HG03571 (cell line): ENCODE results near the gene ABCD1.
"Not testable (repeated sequence)": the region's sequence is repeated elsewhere in the genome, so short reads cannot be mapped to it uniquely, and the experiment has no call there.

Source experiments
- ATAC-seq: cut with Tn5 transposase; IDR thresholded peaks from one replicate; pipeline ENCODE4 v1.9.1; 2021; ENCODE audit not compliant: unreplicated experiment

The ABCD1 gene

DNA sequence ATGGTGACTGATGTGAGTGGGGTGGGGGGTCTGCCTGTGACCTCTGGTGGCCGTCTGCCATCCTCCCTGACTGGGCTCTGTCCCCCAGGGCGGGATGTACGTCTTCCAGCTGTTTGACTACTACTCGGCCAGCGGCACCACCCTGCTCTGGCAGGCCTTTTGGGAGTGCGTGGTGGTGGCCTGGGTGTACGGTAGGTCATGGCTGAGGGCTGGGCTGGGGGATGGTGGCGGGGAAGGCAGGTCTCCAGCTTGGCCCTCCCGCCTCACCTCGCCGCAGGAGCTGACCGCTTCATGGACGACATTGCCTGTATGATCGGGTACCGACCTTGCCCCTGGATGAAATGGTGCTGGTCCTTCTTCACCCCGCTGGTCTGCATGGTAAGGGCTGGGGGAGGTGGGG is 30.4 kb upstream of the ABCD1 start:
- ATAC-seq, result not testable (repeated sequence)

DNA sequence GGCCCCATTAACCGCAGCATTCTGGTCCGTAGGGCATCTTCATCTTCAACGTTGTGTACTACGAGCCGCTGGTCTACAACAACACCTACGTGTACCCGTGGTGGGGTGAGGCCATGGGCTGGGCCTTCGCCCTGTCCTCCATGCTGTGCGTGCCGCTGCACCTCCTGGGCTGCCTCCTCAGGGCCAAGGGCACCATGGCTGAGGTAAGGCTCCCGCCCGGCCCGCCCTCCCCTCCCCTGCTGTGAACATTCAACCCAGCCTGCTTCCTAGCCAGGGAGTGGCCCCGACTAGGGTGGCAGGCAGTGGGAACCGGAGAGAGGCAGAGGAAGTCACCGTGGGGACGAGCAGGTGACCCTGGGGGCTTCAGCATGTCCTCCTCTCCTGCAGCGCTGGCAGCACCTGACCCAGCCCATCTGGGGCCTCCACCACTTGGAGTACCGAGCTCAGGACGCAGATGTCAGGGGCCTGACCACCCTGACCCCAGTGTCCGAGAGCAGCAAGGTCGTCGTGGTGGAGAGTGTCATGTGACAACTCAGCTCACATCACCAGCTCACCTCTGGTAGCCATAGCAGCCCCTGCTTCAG is 29.9 kb upstream of the ABCD1 start:
- ATAC-seq, result no peak

DNA sequence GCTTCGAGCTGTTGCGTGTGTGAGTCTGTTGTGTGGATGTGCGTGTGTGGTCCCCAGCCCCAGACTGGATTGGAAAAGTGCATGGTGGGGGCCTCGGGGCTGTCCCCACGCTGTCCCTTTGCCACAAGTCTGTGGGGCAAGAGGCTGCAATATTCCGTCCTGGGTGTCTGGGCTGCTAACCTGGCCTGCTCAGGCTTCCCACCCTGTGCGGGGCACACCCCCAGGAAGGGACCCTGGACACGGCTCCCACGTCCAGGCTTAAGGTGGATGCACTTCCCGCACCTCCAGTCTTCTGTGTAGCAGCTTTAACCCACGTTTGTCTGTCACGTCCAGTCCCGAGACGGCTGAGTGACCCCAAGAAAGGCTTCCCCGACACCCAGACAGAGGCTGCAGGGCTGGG is 28.6 kb upstream of the ABCD1 start:
- no peak for ATAC-seq

DNA sequence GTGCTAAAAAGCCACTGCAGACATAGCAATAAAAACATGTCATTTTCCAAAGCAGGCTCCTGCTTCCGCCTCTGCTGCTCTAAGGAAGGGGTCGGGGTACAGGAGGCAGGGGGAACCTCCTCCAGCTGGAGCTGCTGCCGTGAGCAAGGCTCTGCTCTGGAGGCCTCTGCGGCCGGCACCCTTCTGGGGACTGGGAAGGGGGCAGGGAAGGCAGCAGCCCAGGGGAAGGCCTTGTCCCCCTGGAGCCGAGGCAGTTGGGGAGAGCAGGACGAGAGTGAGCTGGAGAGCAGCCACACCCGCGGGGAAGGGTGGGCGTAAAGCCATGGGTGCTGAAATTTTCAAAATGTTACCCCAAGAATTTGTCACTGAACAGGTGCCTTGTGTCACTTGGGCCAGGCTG is 28.1 kb upstream of the ABCD1 start:
- not testable (repeated sequence) for ATAC-seq

DNA sequence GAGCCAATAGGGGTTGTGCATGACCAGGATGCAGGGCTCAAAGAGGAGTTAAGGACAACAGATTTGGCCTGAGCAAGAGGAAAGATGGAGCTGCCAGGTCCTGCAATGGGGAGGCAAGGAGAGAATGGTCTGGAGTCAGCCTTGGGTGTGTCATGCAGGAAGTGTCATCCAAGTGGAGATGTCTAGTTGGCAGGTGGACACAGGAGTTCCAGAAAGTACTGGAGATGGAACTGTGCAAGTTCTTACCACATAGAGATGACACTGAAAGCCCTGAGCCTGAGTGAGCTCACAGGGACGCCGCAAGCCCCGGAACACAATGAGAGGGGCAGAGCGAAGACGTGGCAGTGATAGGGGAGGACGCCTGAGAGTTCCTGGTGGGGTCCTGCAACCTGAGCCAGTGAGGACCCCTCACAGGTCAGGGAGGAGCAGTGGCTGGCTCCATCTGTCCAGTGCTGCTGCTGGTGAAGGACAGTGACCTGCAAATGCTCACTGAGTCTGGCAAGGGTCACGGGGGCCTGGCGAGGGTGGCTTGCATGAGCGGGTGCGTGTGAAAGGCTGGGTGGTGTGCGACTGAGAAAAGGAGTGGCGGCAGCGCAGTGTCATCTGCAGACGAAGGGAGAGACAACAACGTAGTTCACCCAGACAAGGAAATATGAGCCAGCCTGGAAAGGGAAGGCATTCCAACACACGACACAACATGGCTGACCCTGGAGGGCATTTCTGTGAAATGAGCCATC is 27.5 kb upstream of the ABCD1 start:
- not testable (repeated sequence) for ATAC-seq

DNA sequence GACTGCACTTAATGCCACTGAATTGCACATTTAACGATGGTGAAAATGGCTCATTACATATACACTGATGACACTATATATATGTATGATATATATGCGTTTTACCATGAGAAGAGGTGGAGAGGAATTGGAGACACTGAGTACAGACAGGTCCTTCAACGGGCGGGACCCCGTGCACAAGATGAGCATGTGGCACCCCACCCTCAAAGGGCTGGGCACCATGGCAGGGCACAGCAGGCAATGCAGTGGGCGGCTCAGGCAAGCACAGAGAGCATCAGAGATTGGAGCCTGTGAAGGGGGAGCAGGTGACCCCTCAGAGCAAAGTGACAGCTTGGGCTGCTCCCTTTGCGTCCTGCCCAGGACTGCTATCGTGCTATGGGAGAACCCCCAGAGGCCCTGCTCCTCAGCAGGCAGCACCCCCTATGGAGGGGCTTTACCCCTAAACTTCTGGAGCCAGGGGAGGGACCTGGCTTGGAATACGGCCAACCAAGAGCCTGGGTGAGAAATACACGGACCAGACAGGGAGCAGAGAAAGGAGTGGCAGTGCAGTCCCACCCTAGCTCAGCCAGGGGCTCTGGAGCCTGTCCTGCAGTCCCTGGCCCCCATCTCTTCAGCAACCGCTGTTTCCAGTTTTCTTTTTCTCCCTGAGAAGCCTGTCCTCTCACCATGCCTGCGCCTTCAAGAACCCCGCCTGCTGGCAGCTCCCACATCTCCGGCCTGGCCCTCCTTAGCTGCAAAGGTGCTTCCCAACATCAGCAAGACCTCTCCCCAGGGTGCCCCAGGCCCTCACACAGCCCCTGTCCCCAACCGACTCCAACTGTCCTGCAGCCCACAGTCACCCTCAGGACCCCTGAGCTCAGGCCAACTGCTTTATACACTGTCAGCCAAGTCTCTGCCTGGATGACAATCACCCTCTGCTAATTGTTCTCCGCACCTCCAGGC is 26.5 kb upstream of the ABCD1 start:
- no peak for ATAC-seq

DNA sequence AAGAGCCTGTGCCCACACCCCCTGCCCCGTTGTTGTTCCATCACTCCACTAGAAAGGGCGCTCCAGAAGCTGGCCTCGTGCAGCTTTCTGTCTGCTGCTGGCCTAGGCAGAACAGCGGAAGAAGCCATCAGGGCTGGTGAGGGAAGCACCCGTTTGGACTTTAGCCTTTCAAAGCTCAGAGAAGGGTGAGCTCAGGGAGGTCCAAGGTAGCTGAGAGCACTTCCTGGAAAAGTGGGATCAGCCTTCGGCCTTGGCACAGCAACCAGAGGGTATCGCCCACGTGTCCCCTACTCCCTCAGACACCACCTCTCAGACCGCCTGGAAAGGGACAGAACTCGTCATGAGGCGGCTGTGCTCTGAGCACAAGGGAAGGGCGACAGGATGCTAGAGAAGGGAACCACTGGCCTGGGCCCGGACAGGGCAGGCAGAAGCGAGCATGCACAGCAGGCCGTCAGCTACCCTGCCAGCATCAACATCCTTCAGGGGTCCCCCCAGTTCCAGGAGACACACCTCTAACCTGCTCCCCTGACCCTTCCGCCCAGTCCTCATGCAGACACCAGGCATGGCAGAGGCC is 25.4 kb upstream of the ABCD1 start:
- not testable (repeated sequence) for ATAC-seq

DNA sequence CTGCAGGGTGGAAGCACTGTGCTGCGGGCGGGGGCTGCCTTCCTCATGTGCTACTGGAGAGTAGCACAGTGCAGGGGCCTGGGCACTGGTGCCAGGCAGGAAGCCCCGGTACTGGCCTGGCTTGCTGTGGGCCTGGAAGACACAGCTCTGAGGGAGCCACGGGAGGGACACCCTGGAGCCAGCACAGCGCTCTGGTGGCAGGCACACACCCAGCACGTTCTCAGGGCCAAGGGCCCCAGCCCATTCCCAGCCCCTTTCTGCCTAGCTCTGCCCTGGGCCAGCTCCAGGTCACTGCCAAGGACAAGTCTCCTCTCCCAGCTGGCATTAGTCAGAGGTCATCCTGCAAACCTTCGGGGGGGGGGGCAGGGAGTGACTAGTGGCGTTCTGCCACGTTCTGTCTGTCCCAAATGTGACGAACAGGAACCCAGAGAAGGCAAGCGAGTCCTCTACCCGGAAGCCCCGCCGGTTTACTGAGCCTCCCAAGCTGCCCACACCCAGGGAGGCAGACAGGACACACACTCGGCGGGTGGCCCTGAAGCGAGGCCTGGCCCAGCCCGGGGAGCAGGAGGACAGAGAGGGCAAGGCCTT is 24.8 kb upstream of the ABCD1 start:
- not testable (repeated sequence) for ATAC-seq

DNA sequence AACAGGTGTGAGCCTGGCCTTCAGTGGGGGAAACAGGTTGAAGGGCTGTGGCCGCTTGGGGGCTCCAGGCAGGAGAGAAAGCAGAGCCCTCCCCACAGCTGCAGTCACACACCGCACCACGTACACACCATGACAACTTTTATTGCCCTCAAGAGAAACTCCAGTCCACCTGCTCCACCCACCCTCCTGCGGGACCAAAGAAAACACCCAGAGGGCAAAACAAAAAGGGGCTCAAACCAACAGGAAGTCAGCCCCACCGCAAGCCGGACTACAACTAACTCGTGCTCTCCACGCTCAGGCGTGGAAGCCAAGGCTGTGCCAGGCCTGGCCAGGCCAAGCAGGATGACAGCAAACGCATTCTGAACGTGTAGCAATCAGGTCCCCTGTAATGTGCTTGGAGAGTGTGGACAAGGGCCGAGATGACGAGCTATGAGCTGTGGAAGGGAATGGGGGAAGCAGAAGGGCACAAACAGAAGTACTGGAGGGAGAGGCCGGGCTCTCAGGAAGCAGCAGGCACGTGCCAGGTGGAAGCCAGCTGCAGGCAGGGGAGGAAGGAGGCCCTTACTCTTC is 24.2 kb upstream of the ABCD1 start:
- ATAC-seq, result no peak

DNA sequence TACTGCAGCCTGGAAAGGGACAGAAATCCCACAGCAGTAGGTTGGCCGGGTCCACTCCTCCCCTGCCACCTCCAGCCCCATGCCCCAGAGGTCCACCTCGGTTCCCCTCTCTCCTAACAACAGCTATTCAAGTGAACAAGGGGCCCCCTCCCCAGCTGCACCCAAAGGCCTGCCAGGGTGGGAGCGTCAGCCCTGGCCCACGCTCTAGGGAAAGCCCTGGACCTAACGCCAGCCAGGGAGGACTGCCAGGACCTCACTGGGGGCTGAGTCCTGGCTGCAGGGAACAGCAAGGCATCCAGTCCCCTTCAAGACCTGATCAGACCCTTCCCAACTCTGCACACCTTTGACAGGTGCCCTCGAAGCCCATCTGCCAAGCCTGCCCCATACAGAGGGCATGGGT is 23.7 kb upstream of the ABCD1 start:
- no peak for ATAC-seq

DNA sequence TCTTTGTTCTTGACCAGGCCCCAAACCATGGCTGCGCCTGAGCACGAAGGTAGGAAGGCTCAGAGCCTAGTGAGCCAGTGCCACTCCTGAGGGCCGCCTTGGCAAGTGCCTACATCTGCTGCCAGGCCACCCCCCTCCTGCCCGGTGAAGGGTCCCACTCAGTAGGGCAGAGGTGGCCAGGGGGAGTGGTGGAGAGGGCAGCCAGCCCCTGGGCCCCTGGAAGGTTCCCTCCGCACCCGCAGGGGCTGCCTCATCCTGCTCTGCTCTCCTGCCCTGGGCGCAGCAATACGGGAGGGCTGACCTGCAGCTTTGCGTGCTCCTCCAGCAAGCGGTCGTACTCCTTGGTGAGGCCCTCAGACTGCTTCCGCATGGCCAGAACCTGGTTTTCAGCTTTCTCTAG is 22.9 kb upstream of the ABCD1 start:
- ATAC-seq, result no peak

DNA sequence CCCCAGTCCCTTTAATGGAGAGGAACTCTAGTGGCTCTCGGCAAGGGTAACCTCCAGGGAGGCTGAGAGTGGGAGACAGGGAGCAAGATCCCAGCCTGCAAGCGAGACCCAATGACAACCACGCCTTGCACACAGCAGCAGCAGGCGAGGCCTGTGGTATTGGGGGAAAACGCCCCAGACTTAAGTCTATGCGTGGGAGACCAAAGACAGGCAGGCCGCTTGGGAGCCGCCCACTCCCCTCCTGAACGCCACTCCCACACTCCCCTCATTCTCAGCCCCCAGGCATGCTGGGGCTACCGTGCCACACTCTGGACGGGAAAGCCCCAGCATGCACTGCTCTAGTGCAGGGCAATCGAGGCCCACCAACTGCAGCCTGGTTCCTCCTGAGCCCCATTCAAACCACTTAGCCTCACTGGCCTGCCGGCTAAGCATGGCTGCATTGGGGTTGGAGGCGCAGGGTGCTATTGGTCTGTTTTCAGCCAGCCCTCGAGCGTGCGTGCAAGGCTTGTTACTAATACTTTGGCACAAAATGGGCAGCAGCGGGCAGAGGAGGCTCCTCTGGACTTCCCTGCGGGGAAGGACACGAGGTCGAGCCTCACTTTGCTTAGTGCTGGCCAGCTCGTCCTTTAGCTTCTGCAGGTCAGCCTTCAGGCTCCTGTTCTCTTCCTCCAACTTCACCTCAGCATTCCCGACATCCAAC is 22.2 kb upstream of the ABCD1 start:
- no peak for ATAC-seq

DNA sequence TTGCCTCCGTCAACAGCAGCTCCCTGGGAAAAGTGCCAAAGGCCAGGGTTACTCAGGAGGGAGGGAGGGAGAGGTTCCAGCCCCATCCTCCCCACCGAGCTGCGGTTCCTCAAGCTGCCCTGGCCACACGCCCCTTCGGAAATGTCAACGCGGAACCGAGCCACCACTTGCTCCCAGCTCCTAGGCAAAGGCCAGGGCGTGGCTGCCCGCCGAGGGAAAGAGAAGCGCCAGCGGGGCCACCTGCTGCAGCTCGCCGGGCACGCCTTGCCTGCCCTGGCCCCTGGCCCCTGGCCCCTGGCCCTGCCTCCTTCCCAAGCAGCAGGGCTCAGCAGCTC is 21.7 kb upstream of the ABCD1 start:
- ATAC-seq, result no peak

DNA sequence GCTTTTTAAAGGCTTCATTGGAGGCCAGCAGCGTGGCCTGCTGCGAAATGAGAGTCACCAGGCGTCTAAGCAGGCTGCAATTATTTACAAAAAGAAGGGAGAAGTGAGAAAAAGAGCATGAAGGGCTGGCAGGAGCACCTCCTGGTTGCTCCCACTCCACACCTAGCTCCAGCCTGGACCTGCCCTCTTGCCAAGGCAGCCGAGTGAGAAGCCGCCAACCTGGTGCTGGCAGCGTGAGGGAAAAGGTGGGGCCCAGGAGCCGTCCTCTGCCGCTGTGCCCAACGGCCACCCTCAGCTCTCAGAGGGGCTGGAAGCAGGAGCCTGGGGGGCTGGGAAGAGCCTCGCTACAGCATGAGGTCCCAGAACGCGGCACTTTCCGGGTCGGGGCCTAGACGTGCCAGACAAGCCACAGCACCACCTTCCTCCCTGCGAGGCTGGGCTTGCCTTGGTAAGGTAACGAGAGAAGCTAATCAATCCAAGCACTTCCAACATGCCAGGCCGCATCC is 20.6 kb upstream of the ABCD1 start:
- ATAC-seq, result no peak

DNA sequence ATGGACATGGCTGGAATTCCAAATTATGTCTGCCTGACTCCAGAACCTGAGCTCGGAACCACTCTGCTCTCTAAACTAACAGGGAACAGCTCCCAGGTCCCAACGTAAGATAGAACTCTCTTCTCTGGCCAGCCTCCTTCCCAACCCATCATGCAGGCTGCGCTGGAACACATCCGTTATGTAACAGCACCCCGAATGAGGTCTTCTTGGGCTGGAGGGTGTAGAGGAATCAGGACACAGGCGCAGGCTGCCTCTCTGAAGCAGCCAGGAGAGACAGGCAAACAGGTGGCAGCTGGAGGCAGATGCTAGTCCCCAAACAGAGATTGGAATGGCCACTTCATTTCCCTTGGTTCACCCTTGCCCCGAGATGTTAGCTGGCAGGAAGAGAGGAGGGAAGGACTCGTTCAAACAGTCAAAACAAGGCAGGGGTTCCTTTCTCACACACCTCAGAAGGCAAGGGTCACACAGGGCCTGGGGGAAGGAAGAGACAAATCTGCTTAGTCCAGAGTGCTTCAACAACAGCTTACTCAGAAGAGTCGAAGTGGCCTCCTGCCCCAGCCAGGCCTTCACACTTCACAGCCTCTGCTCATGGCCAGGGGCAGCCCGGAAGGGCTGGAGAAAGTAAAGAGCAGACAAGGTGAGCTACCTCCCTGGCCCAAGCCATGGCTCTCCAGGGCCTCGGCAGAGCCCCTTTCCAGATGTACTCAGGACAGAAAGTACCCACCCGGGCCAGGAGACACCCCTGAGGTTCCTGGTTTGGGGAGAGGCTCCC is 19.8 kb upstream of the ABCD1 start:
- not testable (repeated sequence) for ATAC-seq

DNA sequence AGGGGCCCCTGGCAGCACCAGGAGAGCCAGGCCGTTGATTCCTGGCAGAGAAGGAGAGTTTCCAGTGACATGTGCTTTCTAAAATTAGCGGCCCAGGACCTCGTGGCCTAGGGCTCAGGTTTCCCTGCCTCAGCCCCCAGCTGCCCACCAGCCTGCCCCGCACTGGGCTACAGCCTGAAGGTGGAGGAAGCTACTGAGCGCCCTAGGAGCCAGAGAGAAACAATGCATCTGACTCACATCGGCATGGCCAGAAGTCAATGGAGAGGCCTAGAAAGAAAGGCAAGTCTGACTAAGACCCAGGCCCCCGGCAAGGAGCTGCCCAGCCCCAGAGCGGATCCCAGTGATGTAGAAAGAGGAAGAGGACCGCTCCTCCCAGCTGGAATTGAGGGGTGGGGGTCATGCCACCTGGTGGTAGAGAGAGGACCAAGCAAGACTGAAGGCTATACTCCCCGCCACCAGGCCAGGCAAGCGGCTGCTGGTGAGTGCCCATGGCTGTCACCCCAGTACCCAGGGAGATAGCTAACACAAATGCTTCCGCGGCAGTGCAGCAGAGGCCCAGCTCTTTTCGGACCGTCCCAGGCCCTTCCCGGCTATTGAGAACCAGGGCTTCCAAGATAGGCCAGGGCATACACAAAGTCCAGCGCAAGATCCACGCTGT is 19.1 kb upstream of the ABCD1 start:
- not testable (repeated sequence) for ATAC-seq

DNA sequence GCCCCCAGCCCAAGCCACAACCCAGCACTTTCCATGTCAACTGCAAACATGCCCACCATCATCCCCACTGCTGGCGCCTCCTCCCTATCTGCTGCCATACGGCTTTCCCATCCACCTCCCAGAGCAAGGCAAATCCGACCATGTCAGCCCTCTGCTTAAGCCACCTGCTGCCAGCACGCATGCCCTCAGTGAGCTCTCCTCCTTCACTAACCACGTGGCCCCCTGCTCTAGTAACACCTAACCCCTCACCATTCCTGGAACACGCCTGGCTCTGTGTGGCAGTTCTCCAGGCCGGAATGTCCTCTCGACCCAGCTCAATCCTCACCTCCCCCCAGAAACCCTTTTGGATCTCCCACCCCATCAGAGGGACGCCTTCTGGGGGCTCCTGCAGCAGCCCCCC is 17.9 kb upstream of the ABCD1 start:
- no peak for ATAC-seq

DNA sequence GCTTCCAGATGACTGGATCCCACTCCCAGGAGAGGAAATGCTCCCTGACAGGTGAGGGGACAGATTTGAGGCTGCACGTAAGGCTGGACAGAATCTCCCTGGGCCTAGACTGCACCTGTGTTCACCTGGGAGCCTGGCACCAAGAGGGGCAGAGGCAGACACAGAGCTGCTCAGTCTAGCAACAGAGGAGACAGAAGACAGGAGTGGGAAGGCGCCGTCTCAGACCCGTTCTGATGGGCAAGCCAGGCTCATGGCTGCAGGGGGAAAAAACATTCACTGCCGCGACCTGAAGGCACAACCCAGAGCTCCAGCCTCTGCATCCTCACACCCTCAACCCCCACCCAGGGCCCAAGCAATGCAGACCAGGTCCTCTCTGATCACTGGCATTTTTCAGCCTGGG is 17.2 kb upstream of the ABCD1 start:
- ATAC-seq, result no peak

DNA sequence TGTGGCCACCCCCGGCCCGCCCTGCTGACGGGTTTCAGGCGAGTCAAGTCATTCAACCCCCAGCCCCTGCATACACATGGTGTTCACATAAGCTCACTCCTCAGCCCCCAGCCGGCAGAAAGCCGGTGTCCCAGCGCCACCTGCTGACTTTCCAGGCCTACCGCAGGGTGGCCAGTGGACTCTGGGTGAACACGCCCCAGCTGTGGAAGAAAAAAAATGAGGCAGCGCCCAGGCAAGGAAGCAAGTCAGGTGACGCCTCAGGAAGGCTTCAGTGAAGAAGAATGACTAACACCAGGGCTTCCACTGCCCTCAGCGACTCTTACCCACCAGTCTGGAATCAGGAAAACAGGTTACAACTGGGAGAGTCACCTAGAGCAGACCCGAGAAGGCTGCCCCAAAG is 16.2 kb upstream of the ABCD1 start:
- no peak for ATAC-seq
